T-cell (primary cell): Measurements from ENCODE around the gene OXA1L. TPM values are rescaled to one million over a fixed set of nuclear protein-coding genes. Genes with fewer than 3 reads are reported as not detected.

Experiments used
- ATAC-seq, 4 experiments: fragments of 200-7000 bp in 3 of 4; fragments of 150-1000 bp in 1 of 4; cut with Tn5 transposase; replicated peaks in 1 of 4; 1 replicate in 3 of 4; 2 replicates in 1 of 4; pipeline ENCODE4 v1.10.0; 2021; ENCODE audit warnings: moderate library complexity in 3 of 4, mild to moderate bottlenecking in 2 of 4, moderate number of reproducible peaks in 1 of 4
- CTCF ChIA-PET, 2 donors: fragments of 300-600 bp; sonication (Branson Sonifier 250); formaldehyde crosslinking; loops; one replicate each; lab custom pipeline; 2022; ENCODE audit warnings: antibody characterized with exemption in 2 of 2; lab: Charles Lee
- POLR2A ChIA-PET, 2 donors: fragments of 300-600 bp; sonication (Branson Sonifier 250); formaldehyde crosslinking; loops; one replicate each; lab custom pipeline; 2022; ENCODE audit warnings: antibody characterized with exemption in 2 of 2; lab: Charles Lee
- DNase-seq, 35 experiments: peaks; one replicate each; pipeline versions ENCODE4 v3.0.0 to v3.0.0-alpha.2; 2013 to 2023
- H3K27ac ChIP-seq: one replicate; pipeline ENCODE4 v1.5.1; 2013; ENCODE audit warnings: low read length
- H3K27me3 ChIP-seq, 2 experiments: replicated peaks in 1 of 2; 1 replicate in 1 of 2; 2 replicates in 1 of 2; pipeline versions ENCODE4 v1.6.1 to v1.7.0; 2013; ENCODE audit warnings: low read length in 1 of 2, mixed read lengths in 1 of 2; ENCODE audit not compliant: control insufficient read depth in 2 of 2, insufficient read depth in 2 of 2; ENCODE audit errors: extremely low read depth in 1 of 2
- H3K36me3 ChIP-seq, 2 donors: 1 replicate in 1 of 2; 2 replicates in 1 of 2; pipeline versions ENCODE4 v1.6.1 to v1.7.0; 2013; ENCODE audit warnings: low read length in 1 of 2; ENCODE audit not compliant: control insufficient read depth in 2 of 2, insufficient read depth in 1 of 2; ENCODE audit errors: extremely low read depth in 1 of 2
- H3K4me1 ChIP-seq, 2 experiments: 1 replicate in 1 of 2; 2 replicates in 1 of 2; pipeline versions ENCODE4 v1.6.1 to v1.7.0; 2013; ENCODE audit warnings: low read length in 2 of 2, mixed read lengths in 1 of 2; ENCODE audit not compliant: insufficient read depth in 2 of 2, control insufficient read depth in 1 of 2; ENCODE audit errors: extremely low read depth in 1 of 2
- H3K4me3 ChIP-seq, 2 donors: 1 replicate in 1 of 2; 2 replicates in 1 of 2; pipeline versions ENCODE4 v1.5.1 to v1.7.0; 2013; ENCODE audit warnings: mild to moderate bottlenecking in 2 of 2, low read length in 1 of 2, moderate library complexity in 1 of 2; ENCODE audit not compliant: control insufficient read depth in 1 of 2; ENCODE audit errors: extremely low read depth in 1 of 2
- H3K9me3 ChIP-seq: 2 replicates; pipeline ENCODE4 v1.7.0; 2013
- H3K27ac Mint-ChIP-seq, 2 donors: one replicate each; pipeline ENCODE4 v1.8.0; 2020 to 2021; ENCODE audit warnings: mild to moderate bottlenecking in 2 of 2, mixed read lengths in 2 of 2
- H3K27me3 Mint-ChIP-seq, 2 donors: one replicate each; pipeline ENCODE4 v1.8.0; 2021 to 2022; ENCODE audit warnings: mixed read lengths in 2 of 2
- H3K36me3 Mint-ChIP-seq: one replicate; pipeline ENCODE4 v1.8.0; 2021; ENCODE audit warnings: mixed read lengths
- H3K4me1 Mint-ChIP-seq, 3 donors: one replicate each; pipeline ENCODE4 v1.8.0; 2020 to 2022; ENCODE audit warnings: mixed read lengths in 3 of 3, mild to moderate bottlenecking in 1 of 3
- H3K4me3 Mint-ChIP-seq, 3 donors: one replicate each; pipeline ENCODE4 v1.8.0; 2020 to 2022; ENCODE audit warnings: mild to moderate bottlenecking in 3 of 3, mixed read lengths in 3 of 3, moderate library complexity in 3 of 3
- H3K9me3 Mint-ChIP-seq, 3 donors: one replicate each; pipeline ENCODE4 v1.8.0; 2020 to 2022; ENCODE audit warnings: mixed read lengths in 3 of 3
- WGBS: methylation state at CpG from one replicate; pipeline ENCODE4 v1.1.5; 2013; ENCODE audit warnings: missing lambda C conversion rate; ENCODE audit not compliant: insufficient coverage; 5-methylcytosine and 5-hydroxymethylcytosine counted together
- total RNA-seq, 35 experiments: library from RNA in 6 of 35; stranded (reverse) in 6 of 35; fragments of 120-200 nt in 1 of 35; gene quantifications; one replicate each; pipeline versions ENCODE4 v1.2.1 to v1.2.4 and lab custom pipeline; 2013 to 2026

Gene OXA1L
- total RNA-seq, 5 donors from 2014 or later (not counting 1 experiment from before 2014, with no cell fraction given): 130 to 152 (median 136) TPM

DNA sequence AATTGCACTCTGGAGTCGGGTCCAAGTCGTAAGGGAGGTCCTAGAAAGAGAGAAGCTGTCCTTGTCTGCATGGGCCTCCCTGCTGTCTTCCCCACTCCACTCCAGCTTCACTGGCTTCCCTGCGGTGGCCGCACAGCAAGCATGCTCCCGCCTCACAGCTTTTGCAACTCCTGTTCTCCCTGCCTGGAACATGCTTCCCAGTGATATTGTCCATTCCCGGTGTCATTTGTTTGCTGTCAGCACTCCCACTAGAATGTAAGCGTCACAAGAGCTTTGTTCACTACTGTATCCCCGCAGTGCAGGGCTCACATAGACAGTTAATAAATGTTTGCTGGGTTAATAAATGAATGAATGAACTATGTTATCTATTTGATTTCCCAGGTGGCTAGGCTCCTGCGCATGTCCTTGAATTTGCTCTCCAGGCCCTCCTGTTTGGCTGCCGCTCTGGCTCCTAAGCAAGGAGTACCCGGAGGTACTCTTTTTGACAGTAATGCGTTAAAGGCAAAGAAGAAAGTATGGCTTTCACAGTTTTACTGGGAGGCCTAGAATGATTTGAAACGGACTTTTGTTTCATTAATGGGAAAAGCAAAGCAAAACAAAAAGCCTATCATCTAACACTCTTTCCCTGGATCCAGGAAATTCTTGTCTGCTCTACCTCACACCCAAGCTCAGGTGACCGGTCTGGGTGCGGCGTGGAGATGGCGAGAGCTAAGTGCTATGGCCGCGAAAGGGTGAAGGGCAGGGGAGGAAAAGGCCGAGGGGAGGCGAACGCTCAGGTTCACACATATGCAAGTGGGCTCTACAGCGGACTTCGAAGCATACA lies 54.9 kb downstream of the OXA1L start:
- no peak overlapping the region for H3K4me3 ChIP-seq
- no peaks in the 10 kb centered on the region for H3K9me3 ChIP-seq
- no peaks in the 10 kb centered on the region for H3K36me3 ChIP-seq
- H3K36me3 Mint-ChIP-seq: no peaks in the 10 kb centered on the region
- H3K4me3 Mint-ChIP-seq: no peak overlapping the region
- H3K27me3 ChIP-seq: peaks cover 0 to 50% of the 10 kb centered on the region in 2 experiments
- peak overlapping the region in 1 of 2 donors; percentile 23 for H3K27ac Mint-ChIP-seq
- ChIA-PET CTCF (interaction anchor here (0.6 to 3.4 kb wide), 4 partner anchors 31 to 311 kb away, joined by 3 to 46 read pairs (median 16); no protein-coding TSS in a partner anchor), POLR2A (no interaction called here)
- peaks cover 15 to 22% (median 17%) of the 10 kb centered on the region in 3 donors for H3K4me1 Mint-ChIP-seq
- H3K4me1 ChIP-seq: peaks cover 7 to 21% of the 10 kb centered on the region in 2 experiments
- no peak for ATAC-seq
- H3K9me3 Mint-ChIP-seq: no peaks in the 10 kb centered on the region
- H3K27ac ChIP-seq: no peak overlapping the region
- 89% methylated on average over 12 of the region's 24 CpGs for WGBS
- peaks cover 6 to 13% of the 10 kb centered on the region in 2 donors for H3K27me3 Mint-ChIP-seq
- no peak for DNase-seq

DNA sequence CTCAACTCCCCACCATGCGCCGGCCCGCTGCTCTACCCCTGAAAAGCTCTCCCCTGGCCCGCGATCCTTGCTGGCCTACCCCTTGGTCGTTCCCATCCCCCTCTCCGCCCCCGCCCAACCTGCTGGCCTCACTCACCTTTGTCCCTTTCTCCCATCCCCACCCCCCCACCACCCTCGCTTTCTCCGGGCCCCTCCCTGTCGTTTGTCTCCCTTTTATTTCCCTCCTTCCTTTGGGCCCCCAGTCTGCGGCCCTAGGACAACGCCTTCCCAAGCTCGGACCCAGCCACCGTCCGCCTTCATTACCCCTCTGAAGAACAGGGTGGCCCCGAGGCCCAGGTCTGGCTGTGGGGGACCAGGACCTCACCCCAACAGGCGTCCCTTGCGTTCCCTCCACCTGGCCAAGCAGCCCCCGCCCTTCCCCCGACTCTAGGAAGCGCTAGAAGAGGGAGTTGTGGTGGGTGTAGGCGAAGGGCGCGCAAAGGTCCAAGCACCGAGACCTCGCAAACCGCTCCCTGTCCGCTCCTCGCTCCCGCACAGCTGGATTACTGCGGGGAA lies 55.6 kb downstream of the OXA1L start:
- ATAC-seq: no peak
- Histone ChIP-seq H3K27ac (no peak overlapping the region), H3K4me1 (peaks cover 7 to 21% of the 10 kb centered on the region in 2 experiments), H3K27me3 (peaks cover 0 to 55% of the 10 kb centered on the region in 2 experiments), H3K4me3 (peak overlapping the region in 1 of 2 donors; percentile 24), H3K9me3 (no peaks in the 10 kb centered on the region), H3K36me3 (no peaks in the 10 kb centered on the region)
- Mint-ChIP-seq H3K4me3 (peak overlapping the region in 2 of 3 donors; percentile 21 to 50), H3K9me3 (no peaks in the 10 kb centered on the region), H3K36me3 (no peaks in the 10 kb centered on the region), H3K4me1 (peaks cover 15 to 22% (median 17%) of the 10 kb centered on the region in 3 donors), H3K27me3 (peaks cover 6 to 13% of the 10 kb centered on the region in 2 donors), H3K27ac (no peak overlapping the region)
- POLR2A ChIA-PET: no interaction called here
- DNase-seq: no peak
- 64% methylated on average over 12 of the region's 32 CpGs for WGBS
- CTCF ChIA-PET: interaction anchor here (0.6 to 3.4 kb wide), 20 partner anchors 28 to 973 kb away, joined by 3 to 46 read pairs (median 6); no protein-coding TSS in a partner anchor

Other genes with a start within 250 kb of the OXA1L start
- 100 to 1,000 TPM in 4 of 5 donors, 10 to 100 TPM in 1; 80.9 to 127 (median 113) TPM for gene DAD1, start 177.5 kb upstream of the OXA1L start, total RNA-seq
- 10 to 100 TPM; 10.1 to 20.9 (median 17.3) TPM for gene ABHD4, start 168.4 kb upstream of the OXA1L start, total RNA-seq
- gene OR6J1, start 122.3 kb upstream of the OXA1L start, total RNA-seq: not detected
- 1 to 10 TPM in 2 of 5 donors, under 1 TPM in 2, not detected in 1; 0.75 to 1.8 (median 0.98) TPM for gene SLC7A7, start 48.7 kb downstream of the OXA1L start, total RNA-seq
- gene MRPL52, start 63.2 kb downstream of the OXA1L start, total RNA-seq: 10 to 100 TPM; 36.5 to 70.1 (median 62.2) TPM
- gene MMP14, start 69.9 kb downstream of the OXA1L start, total RNA-seq: 1 to 10 TPM; 1.9 to 3.7 (median 2.3) TPM
- 100 to 1,000 TPM in 1 of 5 donors, 10 to 100 TPM in 4; 67.0 to 103 (median 89.9) TPM for gene LRP10, start 105.1 kb downstream of the OXA1L start, total RNA-seq
- gene REM2, start 116.5 kb downstream of the OXA1L start, total RNA-seq: 10 to 100 TPM in 1 of 5 donors, 1 to 10 TPM in 4; 4.1 to 10.6 (median 6.2) TPM
- 100 to 1,000 TPM in 1 of 5 donors, 10 to 100 TPM in 4; 88.7 to 102 (median 94.7) TPM for gene RBM23, start 152.5 kb downstream of the OXA1L start, total RNA-seq
- 10 to 100 TPM; 17.7 to 45.3 (median 37.5) TPM for gene PRMT5, start 162.7 kb downstream of the OXA1L start, total RNA-seq
- gene HAUS4, start 190.4 kb downstream of the OXA1L start, total RNA-seq: 10 to 100 TPM; 19.2 to 37.1 (median 23.8) TPM
- 1 to 10 TPM; 1.8 to 3.1 (median 2.4) TPM for gene AJUBA, start 215.9 kb downstream of the OXA1L start, total RNA-seq
- 10 to 100 TPM; 10.8 to 13.7 (median 12.4) TPM for gene C14orf93, start 243.5 kb downstream of the OXA1L start, total RNA-seq